H1 (cell line): ENCODE results near the gene DHH.

Source experiments
- BRCA1 ChIP-seq: IDR thresholded peaks from 2 replicates; pipeline ENCODE4 v1.6.1; 2012; ENCODE audit warnings: low read depth, low read length, improper control_type of control experiment
- JUN ChIP-seq: IDR thresholded peaks from 2 replicates; pipeline ENCODE4 v1.6.1; 2011; ENCODE audit warnings: low read depth, mild to moderate bottlenecking, improper control_type of control experiment, low read length
- MAFK ChIP-seq: IDR thresholded peaks from 2 replicates; pipeline ENCODE4 v1.6.1; 2012; ENCODE audit warnings: low read depth, mild to moderate bottlenecking, improper control_type of control experiment, low read length
- MAX ChIP-seq: IDR thresholded peaks from 2 replicates; pipeline ENCODE4 v1.6.1; 2012; ENCODE audit warnings: inconsistent platforms
- NRF1 ChIP-seq: IDR thresholded peaks from 2 replicates; pipeline ENCODE4 v1.6.1; 2011; ENCODE audit warnings: mild to moderate bottlenecking, low read depth, low read length, improper control_type of control experiment
- SUZ12 ChIP-seq: fragments of 200-600 bp; sonication (generic); IDR thresholded peaks from 2 replicates; pipeline ENCODE4 v1.6.1; 2012; ENCODE audit warnings: mild to moderate bottlenecking, inconsistent platforms, low read length, moderate library complexity, mixed read lengths
- TAF1 ChIP-seq: IDR thresholded peaks from 2 replicates; pipeline ENCODE4 v1.6.1; 2011; ENCODE audit warnings: mild to moderate bottlenecking, low read depth, low read length
- TF ChIP-seq, protein P1 (sequence below), 3 experiments: IDR thresholded peaks; 1 replicate in 2 of 3; 2 replicates in 1 of 3; pipeline versions ENCODE4 v1.5.1 to v1.6.1; 2011; ENCODE audit warnings: low read length in 3 of 3, mild to moderate bottlenecking in 3 of 3, inconsistent platforms in 2 of 3, low read depth in 1 of 3, moderate library complexity in 1 of 3; ENCODE audit not compliant: insufficient read depth in 1 of 3; ENCODE audit errors: control extremely low read depth in 1 of 3
- TF ChIP-seq, protein P2 (sequence below): IDR thresholded peaks from 2 replicates; pipeline ENCODE4 v1.6.1; 2011; ENCODE audit warnings: low read depth, mild to moderate bottlenecking, low read length; ENCODE audit not compliant: insufficient read depth

GRCh38 chr12:49111206-49111605, 16.6 kb upstream of the DHH start:
- TF ChIP-seq, protein P1, sequence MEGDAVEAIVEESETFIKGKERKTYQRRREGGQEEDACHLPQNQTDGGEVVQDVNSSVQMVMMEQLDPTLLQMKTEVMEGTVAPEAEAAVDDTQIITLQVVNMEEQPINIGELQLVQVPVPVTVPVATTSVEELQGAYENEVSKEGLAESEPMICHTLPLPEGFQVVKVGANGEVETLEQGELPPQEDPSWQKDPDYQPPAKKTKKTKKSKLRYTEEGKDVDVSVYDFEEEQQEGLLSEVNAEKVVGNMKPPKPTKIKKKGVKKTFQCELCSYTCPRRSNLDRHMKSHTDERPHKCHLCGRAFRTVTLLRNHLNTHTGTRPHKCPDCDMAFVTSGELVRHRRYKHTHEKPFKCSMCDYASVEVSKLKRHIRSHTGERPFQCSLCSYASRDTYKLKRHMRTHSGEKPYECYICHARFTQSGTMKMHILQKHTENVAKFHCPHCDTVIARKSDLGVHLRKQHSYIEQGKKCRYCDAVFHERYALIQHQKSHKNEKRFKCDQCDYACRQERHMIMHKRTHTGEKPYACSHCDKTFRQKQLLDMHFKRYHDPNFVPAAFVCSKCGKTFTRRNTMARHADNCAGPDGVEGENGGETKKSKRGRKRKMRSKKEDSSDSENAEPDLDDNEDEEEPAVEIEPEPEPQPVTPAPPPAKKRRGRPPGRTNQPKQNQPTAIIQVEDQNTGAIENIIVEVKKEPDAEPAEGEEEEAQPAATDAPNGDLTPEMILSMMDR (IDR thresholded peaks at IDR 0.05; ENCODE audit: control extremely low read depth in 1 of 3, insufficient read depth in 1 of 3, low read depth in 1 of 3, low read length in 3 of 3) = no peak
- TF ChIP-seq, protein P2, sequence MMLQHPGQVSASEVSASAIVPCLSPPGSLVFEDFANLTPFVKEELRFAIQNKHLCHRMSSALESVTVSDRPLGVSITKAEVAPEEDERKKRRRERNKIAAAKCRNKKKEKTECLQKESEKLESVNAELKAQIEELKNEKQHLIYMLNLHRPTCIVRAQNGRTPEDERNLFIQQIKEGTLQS = no peak
- no peak for TF ChIP-seq BRCA1
- no peak for TF ChIP-seq NRF1
- TF ChIP-seq MAFK = no peak
- TF ChIP-seq SUZ12 = no peak
- TF ChIP-seq MAX = no peak
- TF ChIP-seq TAF1 = no peak
- TF ChIP-seq JUN = no peak
